Activated CD8-positive, alpha-beta T cell treated with anti-CD3 and anti-CD28 coated beads, Interleukin-2, amount 10 ng/mL, durations not matched to agents 7 days and 5 days (primary cell): Measurements from ENCODE around the gene CEACAM8. TPM values are rescaled to one million over a fixed set of nuclear protein-coding genes. Genes with fewer than 3 reads are reported as not detected.
"Not testable (repeated sequence)": the region's sequence is repeated elsewhere in the genome, so short reads cannot be mapped to it uniquely, and the experiment has no call there.

Experiments used
- ATAC-seq: fragments of 150-1000 bp; cut with Tn5 transposase; one replicate; pipeline ENCODE4 v1.10.0; 2021; ENCODE audit warnings: moderate library complexity
- CTCF ChIA-PET: fragments of 350-600 bp; sonication (Branson Sonifier 250); formaldehyde crosslinking; loops from one replicate; lab custom pipeline; 2021; ENCODE audit warnings: antibody characterized with exemption; lab: Charles Lee
- POLR2A ChIA-PET: fragments of 350-600 bp; sonication (Branson Sonifier 250); formaldehyde crosslinking; loops from one replicate; lab custom pipeline; 2021; ENCODE audit warnings: antibody characterized with exemption; lab: Charles Lee
- DNase-seq: peaks from one replicate; pipeline ENCODE4 v3.0.0-alpha.2; 2020
- H3K27ac Mint-ChIP-seq: one replicate; pipeline ENCODE4 v1.8.0; 2021; ENCODE audit warnings: mild to moderate bottlenecking, mixed read lengths
- H3K27me3 Mint-ChIP-seq: one replicate; pipeline ENCODE4 v1.8.0; 2021; ENCODE audit warnings: low read depth, mixed read lengths
- H3K36me3 Mint-ChIP-seq: one replicate; pipeline ENCODE4 v1.8.0; 2021; ENCODE audit warnings: low read depth, mixed read lengths
- H3K4me1 Mint-ChIP-seq: one replicate; pipeline ENCODE4 v1.8.0; 2021; ENCODE audit warnings: low read depth, mixed read lengths
- H3K4me3 Mint-ChIP-seq: one replicate; pipeline ENCODE4 v1.8.0; 2021; ENCODE audit warnings: mild to moderate bottlenecking, mixed read lengths
- H3K9me3 Mint-ChIP-seq: one replicate; pipeline ENCODE4 v1.8.0; 2022; ENCODE audit warnings: mixed read lengths; ENCODE audit not compliant: insufficient read depth
- total RNA-seq, 2 experiments: library from RNA; stranded (reverse); gene quantifications; one replicate each; pipeline ENCODE4 v1.2.3, GENCODE V29; 2021

CEACAM8 gene
- not detected for total RNA-seq

- ChIA-PET CTCF (interaction anchor here (2.2 to 3.4 kb wide), 3 partner anchors 31 to 156 kb away, joined by 12 to 20 read pairs (median 14); no protein-coding TSS in a partner anchor), POLR2A (no interaction called here)
- Mint-ChIP-seq H3K27me3 (peaks cover 14% of the 10 kb centered on the region), H3K9me3 (no peaks in the 10 kb centered on the region), H3K27ac (no peak within 1 kb of the TSS), H3K4me1 (no peaks in the 10 kb centered on the region), H3K36me3 (no peaks in the 10 kb centered on the region), H3K4me3 (no peak within 1 kb of the TSS)
- no peak for DNase-seq
- ATAC-seq, result no peak
Observed at GRCh38 chr19:42594617-42595489, at the start of gene CEACAM8. CEACAM8 (minus strand) TSS chr19:42594924; CDS start chr19:42594828, 96 bp downstream.

DNA sequence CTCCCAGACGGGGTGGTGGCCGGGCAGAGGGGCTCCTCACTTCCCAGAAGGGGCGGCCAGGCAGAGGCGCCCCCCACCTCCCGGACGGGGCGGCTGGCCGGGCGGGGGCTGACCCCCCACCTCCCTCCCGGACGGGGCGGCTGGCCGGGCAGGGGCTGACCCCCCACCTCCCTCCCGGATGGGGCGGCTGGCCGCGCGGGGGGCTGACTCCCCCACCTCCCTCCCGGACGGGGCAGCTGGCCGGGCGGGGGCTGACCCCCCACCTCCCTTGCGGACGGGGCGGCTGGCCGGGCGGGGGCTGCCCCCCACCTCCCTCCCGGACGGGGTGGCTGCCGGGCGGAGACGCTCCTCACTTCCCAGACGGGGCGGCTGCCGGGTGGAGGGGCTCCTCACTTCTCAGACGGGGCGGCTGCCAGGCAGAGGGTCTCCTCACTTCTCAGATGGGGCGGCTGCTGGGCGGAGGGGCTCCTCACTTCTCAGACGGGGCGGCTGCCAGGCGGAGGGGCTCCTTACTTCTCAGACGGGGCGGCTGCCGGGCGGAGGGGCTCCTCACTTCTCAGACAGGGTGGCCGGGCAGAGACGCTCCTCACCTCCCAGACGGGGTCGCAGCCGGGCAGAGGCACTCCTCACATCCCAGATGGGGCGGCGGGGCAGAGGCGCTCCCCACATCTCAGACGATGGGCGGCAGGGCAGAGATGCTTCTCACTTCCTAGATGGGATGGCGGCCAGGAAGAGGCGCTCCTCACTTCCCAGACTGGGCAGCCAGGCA, 44.8 kb upstream of the CEACAM8 start:
- POLR2A ChIA-PET, H3K27ac Mint-ChIP-seq, H3K27me3 Mint-ChIP-seq, DNase-seq, H3K36me3 Mint-ChIP-seq, CTCF ChIA-PET, H3K4me1 Mint-ChIP-seq, ATAC-seq, H3K9me3 Mint-ChIP-seq, H3K4me3 Mint-ChIP-seq: not testable (repeated sequence)

GRCh38 chr19:42635233-42635539, 40.5 kb upstream of the CEACAM8 start:
- ATAC-seq (no peak), DNase-seq (no peak)
- H3K9me3 Mint-ChIP-seq, result no peaks in the 10 kb centered on the region
- no peaks in the 10 kb centered on the region for H3K36me3 Mint-ChIP-seq
- peaks cover 5% of the 10 kb centered on the region for H3K27me3 Mint-ChIP-seq
- CTCF ChIA-PET, result interaction anchor here (0.7 to 2.4 kb wide), 14 partner anchors 10 to 106 kb away, joined by 3 to 13 read pairs (median 4); no protein-coding TSS in a partner anchor
- H3K4me3 Mint-ChIP-seq, result no peak overlapping the region
- no peaks in the 10 kb centered on the region for H3K4me1 Mint-ChIP-seq
- H3K27ac Mint-ChIP-seq, result no peak overlapping the region
- POLR2A ChIA-PET, result no interaction called here

GRCh38 chr19:42634409-42635232, 39.9 kb upstream of the CEACAM8 start:
- POLR2A ChIA-PET, result no interaction called here
- H3K9me3 Mint-ChIP-seq, result no peaks in the 10 kb centered on the region
- no peaks in the 10 kb centered on the region for H3K4me1 Mint-ChIP-seq
- H3K27ac Mint-ChIP-seq, result no peak overlapping the region
- no peak overlapping the region for H3K4me3 Mint-ChIP-seq
- CTCF ChIA-PET, result interaction anchor here (0.7 to 2.4 kb wide), 14 partner anchors 10 to 107 kb away, joined by 3 to 13 read pairs (median 4); no protein-coding TSS in a partner anchor
- peaks cover 5% of the 10 kb centered on the region for H3K27me3 Mint-ChIP-seq
- peak; percentile 61 for ATAC-seq
- peak; percentile 58 for DNase-seq
- no peaks in the 10 kb centered on the region for H3K36me3 Mint-ChIP-seq

DNA sequence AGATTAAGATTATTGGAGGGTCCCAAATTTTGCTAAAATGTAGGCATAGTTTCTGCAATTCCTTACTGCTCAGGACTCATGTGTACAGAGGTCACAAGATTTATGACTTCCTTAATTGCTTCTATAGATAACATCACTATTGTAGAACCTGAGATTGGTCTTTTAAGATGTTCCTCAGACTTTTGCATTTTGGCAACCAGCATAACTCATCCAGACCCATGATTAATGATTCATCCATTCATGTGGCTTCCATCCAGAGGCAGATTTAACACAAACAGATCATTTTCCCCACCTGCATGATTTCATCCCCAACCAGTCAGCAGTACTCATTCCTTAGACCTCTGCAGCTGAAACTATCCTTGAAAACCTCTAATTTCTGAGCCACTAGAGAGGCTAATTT, 34.5 kb upstream of the CEACAM8 start:
- DNase-seq (no peak), ATAC-seq (no peak)
- CTCF ChIA-PET, result interaction anchor here (1.2 to 1.4 kb wide), 4 partner anchors 22 to 189 kb away, joined by 3 to 5 read pairs (median 3); no protein-coding TSS in a partner anchor

GRCh38 chr19:42628411-42629140, 33.9 kb upstream of the CEACAM8 start:
- Mint-ChIP-seq H3K4me1 (peaks cover 10% of the 10 kb centered on the region), H3K27ac (no peak overlapping the region), H3K27me3 (no peaks in the 10 kb centered on the region), H3K36me3 (no peaks in the 10 kb centered on the region), H3K4me3 (no peak overlapping the region), H3K9me3 (peaks cover 4% of the 10 kb centered on the region)
- ATAC-seq, result no peak
- POLR2A ChIA-PET, result no interaction called here
- CTCF ChIA-PET, result interaction anchor here (1.1 to 1.4 kb wide), 5 partner anchors 21 to 188 kb away, joined by 3 to 5 read pairs (median 3); no protein-coding TSS in a partner anchor
- DNase-seq, result no peak

More for the DNA sequence above, 34.5 kb upstream of the CEACAM8 start:
- Mint-ChIP-seq H3K4me1 (peaks cover 10% of the 10 kb centered on the region), H3K36me3 (no peaks in the 10 kb centered on the region), H3K4me3 (no peak overlapping the region), H3K27me3 (no peaks in the 10 kb centered on the region), H3K27ac (no peak overlapping the region), H3K9me3 (peaks cover 4% of the 10 kb centered on the region)
- POLR2A ChIA-PET, result no interaction called here

- no peak for ATAC-seq
- Mint-ChIP-seq H3K36me3 (no peaks in the 10 kb centered on the region), H3K27me3 (peaks cover 3% of the 10 kb centered on the region), H3K27ac (no peak overlapping the region), H3K4me3 (no peak overlapping the region), H3K4me1 (peaks cover 10% of the 10 kb centered on the region), H3K9me3 (peaks cover 4% of the 10 kb centered on the region)
- ChIA-PET POLR2A (no interaction called here), CTCF (interaction anchor here (1.1 to 1.4 kb wide), 5 partner anchors 20 to 188 kb away, joined by 3 to 5 read pairs (median 3); no protein-coding TSS in a partner anchor)
- DNase-seq, result no peak
Observed at GRCh38 chr19:42627916-42628315, 33.2 kb upstream of the CEACAM8 start.

DNA sequence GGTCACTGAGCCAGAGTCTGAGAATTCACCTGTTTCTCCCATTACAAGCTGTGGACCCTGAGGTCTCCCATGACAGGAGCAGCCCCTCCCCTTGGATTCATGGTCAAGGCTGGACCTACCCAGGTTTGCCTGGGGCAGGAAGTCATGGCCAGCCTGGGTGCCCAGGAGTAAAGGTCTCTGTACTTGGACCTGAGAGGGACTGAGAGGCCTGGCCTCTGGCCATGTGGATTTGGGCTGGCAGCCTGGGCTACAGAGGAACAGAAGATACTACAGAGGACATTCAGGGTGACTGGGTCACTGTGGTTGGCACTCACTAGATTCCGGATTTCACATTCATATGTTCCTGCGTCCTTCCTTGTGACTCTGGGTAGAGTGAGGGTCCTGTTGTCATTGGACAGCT, 31.5 kb upstream of the CEACAM8 start:
- no peaks in the 10 kb centered on the region for H3K36me3 Mint-ChIP-seq
- peaks cover 4% of the 10 kb centered on the region for H3K9me3 Mint-ChIP-seq
- peaks cover 10% of the 10 kb centered on the region for H3K4me1 Mint-ChIP-seq
- no peak overlapping the region for H3K4me3 Mint-ChIP-seq
- H3K27me3 Mint-ChIP-seq, result peaks cover 3% of the 10 kb centered on the region
- no peak for DNase-seq
- no peak overlapping the region for H3K27ac Mint-ChIP-seq
- CTCF ChIA-PET, result interaction anchor here (0.9 kb wide), 1 partner anchor 20 kb away, joined by 4 read pairs; no protein-coding TSS in a partner anchor
- POLR2A ChIA-PET, result no interaction called here
- no peak for ATAC-seq

DNA sequence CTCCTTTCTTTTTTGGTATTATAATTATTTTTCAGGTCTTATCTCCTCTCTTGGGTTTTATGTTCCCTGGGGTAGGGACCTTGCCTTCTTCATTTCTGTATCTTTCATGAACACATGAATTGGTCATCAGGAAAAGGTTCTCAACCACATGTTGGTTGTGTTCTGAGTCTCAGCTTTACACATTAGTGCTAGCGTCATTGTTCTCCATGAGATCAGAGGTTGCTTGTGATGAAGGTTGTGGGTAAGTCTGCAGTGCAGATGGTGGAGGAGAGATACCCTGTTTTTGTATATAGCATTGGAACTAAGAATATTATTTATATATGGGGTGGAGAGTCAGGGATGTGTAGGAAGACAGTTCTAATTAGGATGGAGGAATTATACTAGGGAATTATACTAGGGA, 24.5 kb upstream of the CEACAM8 start:
- DNase-seq (no peak), ATAC-seq (no peak)
- Mint-ChIP-seq H3K27me3 (peaks cover 20% of the 10 kb centered on the region), H3K9me3 (no peaks in the 10 kb centered on the region), H3K4me1 (no peaks in the 10 kb centered on the region), H3K4me3 (no peak overlapping the region), H3K27ac (no peak overlapping the region), H3K36me3 (no peaks in the 10 kb centered on the region)
- ChIA-PET POLR2A (no interaction called here), CTCF (interaction anchor here (1.8 kb wide), 1 partner anchor 16 kb away, joined by 5 read pairs; no protein-coding TSS in a partner anchor)

GRCh38 chr19:42613666-42614065, 18.9 kb upstream of the CEACAM8 start:
- POLR2A ChIA-PET, result no interaction called here

More at GRCh38 chr19:42613666-42614065, 18.9 kb upstream of the CEACAM8 start:
- H3K36me3 Mint-ChIP-seq, result no peaks in the 10 kb centered on the region
- H3K27me3 Mint-ChIP-seq, result peaks cover 10% of the 10 kb centered on the region
- CTCF ChIA-PET, result no interaction called here
- DNase-seq (no peak), ATAC-seq (no peak)
- no peak overlapping the region for H3K27ac Mint-ChIP-seq
- H3K4me1 Mint-ChIP-seq, result no peaks in the 10 kb centered on the region
- H3K9me3 Mint-ChIP-seq, result no peaks in the 10 kb centered on the region
- no peak overlapping the region for H3K4me3 Mint-ChIP-seq
